ENCODE measurements around the gene ACAN.

GRCh38 chr15:88838667-88839066, 35.4 kb downstream of the ACAN start:
- TF ChIP-seq CTCF (IDR thresholded peaks at IDR 0.05) (no peak), POLR2A (IDR thresholded peaks at IDR 0.05) (no peak)
